BJ (cell line): ENCODE data around the gene OR13J1. TPM values are rescaled to one million over a fixed set of nuclear protein-coding genes. Genes with fewer than 3 reads are reported as not detected.
A peak's percentile ranks its signal among the peaks of the same experiment; 100 is the strongest.
"Not testable (repeated sequence)": the region's sequence is repeated elsewhere in the genome, so short reads cannot be mapped to it uniquely, and the experiment has no call there.

Source experiments
- CTCF ChIA-PET: fragments of 350-600 bp; formaldehyde crosslinking; extraction: SDS; loops from one replicate; lab custom pipeline; 2021; ENCODE audit warnings: antibody characterized with exemption, inconsistent platforms; lab: Yijun Ruan, JAX
- POLR2A ChIA-PET: fragments of 300-600 bp; sonication (Branson Sonifier 250); formaldehyde crosslinking; extraction: SDS; loops from one replicate; lab custom pipeline; 2021; ENCODE audit warnings: antibody characterized with exemption; lab: Charles Lee
- DNase-seq: peaks from one replicate; pipeline ENCODE4 v3.0.0-alpha.2; 2011; ENCODE audit warnings: low read depth
- H3K27me3 ChIP-seq: 2 replicates; pipeline ENCODE4 v1.6.0; 2011; ENCODE audit warnings: low read length; ENCODE audit not compliant: control insufficient read depth, insufficient read depth
- H3K36me3 ChIP-seq: 2 replicates; pipeline ENCODE4 v1.5.1; 2011; ENCODE audit warnings: low read length; ENCODE audit not compliant: control insufficient read depth, insufficient read depth
- H3K4me3 ChIP-seq: 2 replicates; pipeline ENCODE4 v1.5.1; 2011; ENCODE audit warnings: low read depth, mild to moderate bottlenecking, control low read depth, low read length
- CTCF ChIP-seq: IDR thresholded peaks from 2 replicates; pipeline ENCODE4 v1.5.1; 2011; ENCODE audit warnings: low read depth, mild to moderate bottlenecking, control low read depth, inconsistent platforms, low read length, moderate library complexity; ENCODE audit not compliant: insufficient read depth
- polyA plus RNA-seq: library from polyadenylated mRNA; depleted of rRNA; stranded (reverse); fragments of >200 nt; gene quantifications from 2 replicates; pipeline ENCODE4 v1.2.3, GENCODE V29; 2011

The OR13J1 gene
- polyA plus RNA-seq, 1 experiment, result not detected

GRCh38 chr9:35914301-35914807 is 44.2 kb upstream of the OR13J1 start:
- Histone ChIP-seq H3K27me3 (no peaks in the 10 kb centered on the region), H3K36me3 (no peaks in the 10 kb centered on the region), H3K4me3 (no peak overlapping the region)
- POLR2A ChIA-PET, result no interaction called here
- no peak for DNase-seq
- CTCF ChIA-PET, result no interaction called here
- no peak for TF ChIP-seq CTCF

GRCh38 chr9:35913429-35913828 is 43.2 kb upstream of the OR13J1 start:
- POLR2A ChIA-PET, H3K36me3 ChIP-seq, DNase-seq, H3K4me3 ChIP-seq, H3K27me3 ChIP-seq: not testable (repeated sequence)
- CTCF ChIA-PET, result interaction anchor here (0.8 to 1.0 kb wide), 2 partner anchors 10 kb away, joined by 3 read pairs; no protein-coding TSS in a partner anchor

GRCh38 chr9:35912791-35913400 is 42.7 kb upstream of the OR13J1 start:
- POLR2A ChIA-PET, result no interaction called here
- no peak for DNase-seq
- CTCF ChIA-PET, result interaction anchor here (0.8 to 3.7 kb wide), 5 partner anchors 10 to 33 kb away, joined by 3 to 22 read pairs (median 4); no protein-coding TSS in a partner anchor

GRCh38 chr9:35911690-35912089 is 41.5 kb upstream of the OR13J1 start:
- CTCF ChIA-PET, result interaction anchor here (1.0 to 3.7 kb wide), 10 partner anchors 9 to 100 kb away, joined by 3 to 22 read pairs (median 4); partner anchors contain the start of gene SPAG8
- Histone ChIP-seq H3K4me3 (no peak overlapping the region), H3K27me3 (no peaks in the 10 kb centered on the region), H3K36me3 (no peaks in the 10 kb centered on the region)
- no peak for TF ChIP-seq CTCF
- POLR2A ChIA-PET, result interaction anchor here (0.5 to 1.2 kb wide), 2 partner anchors 12 to 672 kb away, joined by 3 read pairs; no protein-coding TSS in a partner anchor
- no peak for DNase-seq

More at GRCh38 chr9:35912791-35913400, 42.7 kb upstream of the OR13J1 start:
- TF ChIP-seq CTCF, result no peak
- Histone ChIP-seq H3K27me3 (no peaks in the 10 kb centered on the region), H3K4me3 (no peak overlapping the region), H3K36me3 (no peaks in the 10 kb centered on the region)

- peak; percentile 64 for TF ChIP-seq CTCF
- POLR2A ChIA-PET, result interaction anchor here (1.2 kb wide), 1 partner anchor 13 kb away, joined by 3 read pairs; no protein-coding TSS in a partner anchor
- Histone ChIP-seq H3K36me3 (no peaks in the 10 kb centered on the region), H3K4me3 (no peak overlapping the region), H3K27me3 (no peaks in the 10 kb centered on the region)
- CTCF ChIA-PET, result interaction anchor here (0.9 to 3.7 kb wide), 11 partner anchors 8 to 120 kb away, joined by 3 to 22 read pairs (median 3); partner anchors contain the start of gene SPAG8
- DNase-seq, result no peak
These were observed 40.6 kb upstream of the OR13J1 start for GRCh38 chr9:35910613-35911359.
